NCI-H2081 treated with DMSO at 0.1 percent for 48 hours (cell line): ENCODE results near the gene ADCY7.

Source experiments
- DNase-seq: peaks from one replicate; lab custom pipeline; 2025; lab: John Stamatoyannopoulos, UW

The ADCY7 gene

GRCh38 chr16:50267651-50268050, 1.3 kb downstream of the ADCY7 start:
- no peak for DNase-seq

GRCh38 chr16:50268352-50268751, 2.0 kb downstream of the ADCY7 start:
- DNase-seq = no peak

DNA sequence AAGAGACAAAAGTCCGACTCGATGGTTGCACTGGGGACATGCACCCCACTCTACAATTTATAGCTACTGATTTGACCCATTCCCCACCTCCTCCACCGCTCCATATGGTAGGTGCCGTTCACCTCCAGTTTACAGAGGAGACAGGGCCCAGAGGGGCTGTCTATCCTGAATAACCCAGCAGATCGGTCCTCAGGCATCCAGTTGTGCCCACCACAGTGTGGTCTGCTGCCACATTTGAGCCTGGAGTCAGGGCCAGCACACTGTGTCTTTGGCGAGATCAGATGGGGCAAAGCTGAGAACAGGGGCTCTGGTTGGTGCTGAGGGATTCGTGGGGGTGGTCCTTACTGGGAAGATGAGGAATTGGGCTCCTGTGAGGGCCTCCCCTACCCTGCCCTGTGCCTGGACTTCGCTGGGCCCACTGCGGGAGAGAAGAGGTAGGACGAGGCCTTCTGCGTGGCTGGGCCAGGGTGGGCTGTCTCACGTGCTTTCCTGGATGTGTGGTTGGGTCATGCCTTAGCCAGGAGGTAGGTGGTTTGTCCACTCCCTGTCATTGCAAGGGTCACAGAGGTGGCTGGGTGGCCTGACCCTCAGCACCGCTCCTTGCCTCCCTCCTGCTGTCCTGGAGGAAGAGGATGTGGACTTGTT, 2.8 kb downstream of the ADCY7 start:
- DNase-seq = no peak

GRCh38 chr16:50269769-50270509, 3.6 kb downstream of the ADCY7 start:
- DNase-seq = no peak

DNA sequence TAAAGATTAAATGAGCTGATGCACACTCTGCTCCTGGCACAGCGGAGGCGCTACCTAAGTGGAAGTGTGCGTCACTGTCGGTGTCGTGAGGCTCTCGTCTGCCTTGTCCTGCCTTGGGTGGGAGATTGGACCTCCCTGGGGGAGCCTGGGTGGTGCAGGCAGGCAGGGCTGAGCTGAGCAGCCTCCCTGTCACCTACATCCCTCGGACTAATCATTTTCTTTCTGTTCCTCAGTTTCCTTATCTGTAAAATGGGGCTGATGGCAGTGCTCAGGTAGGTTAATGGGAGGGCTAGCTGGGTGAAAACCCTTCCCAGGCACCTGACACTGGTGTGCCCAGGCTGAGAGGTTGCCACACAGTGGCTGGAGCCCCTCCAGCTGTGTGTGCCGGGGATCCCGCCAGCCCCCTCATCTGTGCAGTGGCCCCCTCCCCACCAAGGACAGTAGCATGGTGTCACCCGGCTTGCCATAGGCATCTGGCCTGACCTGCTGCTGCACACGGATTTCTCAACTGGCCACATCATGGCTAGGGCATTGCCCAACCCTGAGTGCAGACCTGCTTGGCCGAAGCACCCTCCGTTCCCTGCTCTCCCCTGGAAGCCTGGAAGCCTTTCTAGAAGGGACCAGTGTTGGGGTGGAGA, 4.3 kb downstream of the ADCY7 start:
- no peak for DNase-seq

- no peak for DNase-seq
Observed at GRCh38 chr16:50271148-50272041, 5.0 kb downstream of the ADCY7 start.

DNA sequence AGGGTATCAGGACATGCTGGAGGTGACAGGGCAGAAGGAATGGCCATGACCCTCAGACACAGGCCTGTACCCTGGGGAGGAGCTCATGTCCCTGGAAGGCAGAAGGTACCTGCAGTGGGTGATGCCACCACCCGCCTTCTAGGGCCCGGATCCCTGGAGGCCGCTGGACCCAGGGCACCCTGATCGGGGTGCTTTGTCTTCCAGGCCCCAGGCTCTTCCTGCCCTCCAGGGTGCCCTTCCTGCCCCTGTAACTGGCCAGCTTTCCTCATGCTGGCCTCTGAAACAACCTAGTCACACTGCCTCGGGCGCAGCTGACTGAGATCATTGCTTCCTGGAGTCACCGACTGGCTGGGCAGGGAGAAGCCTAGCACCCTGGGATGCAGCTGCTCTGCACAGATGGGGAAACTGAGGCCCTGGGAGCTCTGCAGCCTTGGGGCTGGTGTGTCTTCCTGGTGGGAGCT, 5.8 kb downstream of the ADCY7 start:
- DNase-seq = no peak

- no peak for DNase-seq
Observed at GRCh38 chr16:50272687-50273381, 6.5 kb downstream of the ADCY7 start.

- DNase-seq = no peak
Observed at GRCh38 chr16:50273382-50273690, 7.0 kb downstream of the ADCY7 start.

DNA sequence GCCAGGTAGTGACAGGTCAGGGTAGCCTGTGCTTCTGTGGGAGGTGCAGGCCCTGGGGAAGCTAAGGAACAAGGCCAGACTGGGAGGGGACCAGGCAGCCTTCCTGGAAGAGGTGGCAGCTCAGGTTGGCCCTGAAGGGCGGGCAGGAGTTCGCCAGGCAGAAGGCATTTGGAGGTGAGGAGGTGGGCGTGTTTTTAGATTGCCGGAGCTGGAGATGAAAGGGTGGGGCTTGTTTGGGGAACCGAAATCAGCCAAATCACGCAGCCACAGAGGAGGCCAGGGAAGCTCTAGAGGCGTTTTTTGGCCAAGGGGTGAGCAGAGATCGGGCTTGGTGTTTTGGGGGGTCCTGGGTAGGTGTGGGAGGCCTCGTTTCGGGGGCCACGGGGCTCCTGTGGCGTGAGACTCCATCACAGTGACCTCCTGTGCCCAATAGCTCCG, 7.6 kb downstream of the ADCY7 start:
- no peak for DNase-seq

- DNase-seq = no peak
Observed at GRCh38 chr16:50274326-50275097, 8.2 kb downstream of the ADCY7 start.

GRCh38 chr16:50275098-50275415, 8.7 kb downstream of the ADCY7 start:
- DNase-seq = no peak

DNA sequence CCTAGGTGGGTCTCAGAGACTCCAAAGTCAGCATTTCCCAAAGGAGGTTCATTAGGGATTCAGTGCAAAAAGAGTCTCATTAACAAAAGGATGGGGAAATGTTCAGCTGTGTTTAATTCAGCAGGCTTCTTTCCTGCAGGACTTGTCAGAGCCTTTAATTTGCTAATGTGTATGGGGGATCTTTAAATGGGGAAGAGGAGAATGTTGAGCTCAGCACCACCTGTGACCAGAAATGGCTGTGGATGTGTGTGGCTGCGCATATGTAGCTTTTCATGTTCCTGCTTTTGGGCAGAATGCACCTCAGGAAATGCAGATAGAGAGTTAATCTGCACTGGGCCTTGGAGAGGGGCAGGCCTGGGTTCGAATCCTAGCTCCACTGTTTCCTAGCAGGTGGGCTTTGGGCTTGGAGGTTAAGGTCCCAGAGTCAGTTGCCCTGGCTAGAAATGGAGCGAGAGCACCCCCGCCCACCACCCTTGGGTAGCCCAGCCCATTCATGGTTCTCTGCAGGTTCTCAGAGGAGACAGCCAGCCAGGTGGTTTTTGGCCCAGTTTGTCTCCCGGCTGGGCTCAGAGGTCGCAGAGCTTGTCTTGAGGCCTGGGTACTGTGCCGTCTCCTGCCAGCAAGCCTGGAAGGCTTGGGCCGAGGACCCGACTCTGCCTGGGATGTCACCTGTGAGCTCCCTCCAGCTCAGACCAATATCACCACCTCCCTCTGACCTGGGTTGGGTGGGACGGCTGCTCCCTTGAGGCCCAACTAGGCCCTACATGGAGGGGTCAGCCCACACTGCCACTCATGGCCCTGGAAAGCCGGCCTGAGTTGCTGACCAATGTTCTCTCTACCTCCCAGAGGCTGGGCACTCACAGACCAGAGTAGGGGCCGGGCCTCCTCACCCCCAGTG, 9.3 kb downstream of the ADCY7 start:
- no peak for DNase-seq

DNA sequence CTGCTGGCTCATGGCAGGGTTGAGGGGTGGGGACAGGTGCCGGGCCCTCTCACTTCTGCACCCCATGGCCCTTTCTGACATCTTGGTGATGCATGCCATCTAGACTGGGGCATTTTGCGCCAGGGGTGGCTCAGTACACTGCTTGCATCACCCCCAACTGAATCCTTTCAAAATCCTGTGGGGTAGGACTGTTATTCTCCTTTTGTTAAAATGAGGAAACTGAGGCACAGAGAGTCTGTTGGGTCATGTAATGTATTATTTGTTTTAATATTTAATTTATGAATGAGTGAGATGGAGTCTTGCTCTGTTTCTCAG, 9.9 kb downstream of the ADCY7 start:
- DNase-seq = no peak

GRCh38 chr16:50276801-50277555, 10.6 kb downstream of the ADCY7 start:
- DNase-seq = no peak

- no peak for DNase-seq
Observed at GRCh38 chr16:50278251-50278650, 11.9 kb downstream of the ADCY7 start.

GRCh38 chr16:50279504-50279865, 13.1 kb downstream of the ADCY7 start:
- no peak for DNase-seq

- no peak for DNase-seq
Observed at GRCh38 chr16:50280932-50281331, 14.6 kb downstream of the ADCY7 start.

DNA sequence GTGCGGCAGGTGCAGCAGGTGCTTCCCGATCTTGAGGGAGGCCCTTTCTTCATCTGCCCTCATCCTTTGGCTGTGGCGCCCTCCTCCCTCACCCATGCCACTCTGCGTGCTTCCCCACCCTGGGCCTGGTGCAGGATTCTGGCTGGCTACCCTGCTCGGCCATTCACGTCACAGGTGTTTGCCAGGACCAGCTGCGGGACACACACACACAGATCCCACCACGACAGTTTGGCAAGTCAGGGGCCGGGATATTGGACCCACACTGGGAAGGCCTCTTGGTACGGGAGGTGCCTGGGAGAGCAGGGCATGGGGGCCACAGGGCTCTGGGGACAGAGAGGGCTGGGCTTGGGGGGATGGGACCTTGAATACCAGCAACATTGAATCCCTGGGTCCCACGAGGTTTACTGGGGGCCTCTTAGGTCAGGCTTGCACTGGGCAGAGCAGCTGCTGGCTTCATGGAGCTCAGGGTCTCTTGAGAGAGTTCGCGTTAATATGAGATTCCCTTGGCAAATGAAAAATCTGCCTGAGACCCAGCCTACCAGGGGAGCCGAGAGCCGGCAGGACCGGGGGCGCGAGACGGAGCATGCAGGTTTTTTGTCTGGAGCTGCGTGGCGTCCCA, 15.1 kb downstream of the ADCY7 start:
- no peak for DNase-seq
